Subcutaneous adipose tissue (tissue), 4 donors: ENCODE results near the gene SPATA16. TPM values are rescaled to one million over a fixed set of nuclear protein-coding genes. Genes with fewer than 3 reads are reported as not detected.

ENCODE experiments used
- CTCF ChIP-seq: fragments of 450-650 bp; IDR thresholded peaks from one replicate; pipeline ENCODE4 v1.5.1; 2016; ENCODE audit warnings: low read depth, mild to moderate bottlenecking, control low read depth, antibody characterized with exemption, moderate library complexity
- total RNA-seq, 4 donors: library from RNA; depleted of rRNA; stranded (reverse); fragments of >200 nt; gene quantifications; one replicate each; pipeline ENCODE4 v1.1.0, GENCODE V29; 2016

SPATA16 gene
- total RNA-seq, 4 donors from 2014 or later, result not detected

DNA sequence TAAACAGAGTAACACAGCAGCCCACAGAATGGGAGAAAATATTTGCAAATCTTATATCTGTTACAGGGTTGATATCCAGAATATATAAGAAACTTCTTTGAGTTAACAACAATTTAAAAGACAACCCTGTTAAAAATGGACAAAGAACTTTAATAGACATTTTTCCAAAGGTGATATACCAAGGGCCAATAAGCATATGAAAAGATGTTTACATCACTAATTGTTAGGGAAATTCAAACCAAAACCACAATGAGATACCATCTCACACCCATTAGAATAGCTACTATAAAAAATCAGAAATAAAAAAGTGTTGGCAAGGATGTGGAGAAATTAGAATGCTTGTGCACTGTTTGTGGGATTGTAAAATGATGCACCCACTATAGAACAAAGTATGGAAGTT is 110.8 kb downstream of the SPATA16 start:
- TF ChIP-seq CTCF, result no peak

GRCh38 chr3:173028351-173028750 is 112.7 kb downstream of the SPATA16 start:
- TF ChIP-seq CTCF, result no peak

DNA sequence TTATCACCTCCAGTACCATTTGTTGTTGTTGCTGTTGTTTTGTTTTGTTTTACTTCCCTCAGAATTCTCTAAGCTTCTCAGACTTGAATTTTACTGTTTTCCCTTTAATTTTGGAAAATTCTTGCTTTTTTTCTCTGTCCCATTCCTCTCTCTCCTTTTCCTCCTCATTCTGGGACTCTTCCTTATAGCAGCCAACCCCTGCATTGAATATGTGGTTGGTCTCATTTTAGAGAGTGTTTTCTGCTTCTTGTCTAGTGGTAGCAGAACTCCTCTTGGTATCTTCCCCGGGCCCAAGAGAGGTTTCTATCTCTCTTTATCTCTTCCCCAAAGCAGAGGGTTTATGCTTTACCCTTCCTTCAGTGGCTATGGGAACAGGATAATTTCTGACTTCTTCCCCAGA is 113.6 kb downstream of the SPATA16 start:
- no peak for TF ChIP-seq CTCF

GRCh38 chr3:173025941-173026340 is 115.1 kb downstream of the SPATA16 start:
- TF ChIP-seq CTCF, result no peak

- TF ChIP-seq CTCF, result no peak
Measured at GRCh38 chr3:173021547-173022185, 119.4 kb downstream of the SPATA16 start.

DNA sequence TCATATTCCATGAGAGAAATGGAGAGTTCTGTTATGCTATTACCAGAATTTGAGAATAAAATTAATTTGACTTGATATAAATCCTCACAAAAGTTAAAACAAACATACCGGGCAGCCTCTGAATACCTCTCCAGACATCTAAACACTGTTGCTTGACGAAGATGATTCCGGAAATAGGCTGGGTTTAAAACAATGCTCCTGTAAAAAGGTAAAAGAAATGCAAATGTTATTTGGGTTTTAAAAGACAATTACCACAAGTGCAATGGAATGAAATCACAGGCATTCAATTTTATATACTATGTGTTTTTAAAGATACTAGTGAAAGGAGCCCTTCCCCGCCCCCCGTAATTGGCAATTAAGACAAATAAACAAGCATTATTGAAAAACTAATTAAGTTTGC is 121.7 kb downstream of the SPATA16 start:
- TF ChIP-seq CTCF, result no peak

DNA sequence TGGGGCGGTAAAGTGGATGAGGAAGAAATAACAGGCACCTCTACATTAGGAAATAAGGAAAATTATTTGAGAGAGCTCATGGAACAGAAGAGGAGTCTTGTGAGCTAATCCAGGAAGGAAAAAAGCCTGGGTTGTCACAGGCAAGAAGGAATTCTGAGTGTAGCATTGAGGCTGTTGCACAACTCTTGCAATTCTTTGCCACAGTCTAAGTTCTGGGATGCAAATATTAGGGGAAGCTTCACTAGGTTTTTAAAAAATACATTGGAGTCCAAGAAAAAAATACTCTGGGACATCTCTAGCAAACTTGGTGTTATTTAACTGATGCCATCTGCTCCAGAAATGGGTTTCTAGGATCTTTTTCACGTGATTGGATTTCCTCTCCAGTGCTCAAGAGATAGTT is 122.3 kb downstream of the SPATA16 start:
- no peak for TF ChIP-seq CTCF
